Measurements from ENCODE around the gene ZNF275. TPM values are rescaled to one million over a fixed set of nuclear protein-coding genes. Genes with fewer than 3 reads are reported as not detected.
"Not testable (repeated sequence)": the region's sequence is repeated elsewhere in the genome, so short reads cannot be mapped to it uniquely, and the experiment has no call there.

ZNF275 gene
- total and polyA plus RNA-seq, 2 donors (not counting 3 experiments of a cell fraction or from before 2014, with no cell fraction given): 10.3 to 11.0 TPM

DNA sequence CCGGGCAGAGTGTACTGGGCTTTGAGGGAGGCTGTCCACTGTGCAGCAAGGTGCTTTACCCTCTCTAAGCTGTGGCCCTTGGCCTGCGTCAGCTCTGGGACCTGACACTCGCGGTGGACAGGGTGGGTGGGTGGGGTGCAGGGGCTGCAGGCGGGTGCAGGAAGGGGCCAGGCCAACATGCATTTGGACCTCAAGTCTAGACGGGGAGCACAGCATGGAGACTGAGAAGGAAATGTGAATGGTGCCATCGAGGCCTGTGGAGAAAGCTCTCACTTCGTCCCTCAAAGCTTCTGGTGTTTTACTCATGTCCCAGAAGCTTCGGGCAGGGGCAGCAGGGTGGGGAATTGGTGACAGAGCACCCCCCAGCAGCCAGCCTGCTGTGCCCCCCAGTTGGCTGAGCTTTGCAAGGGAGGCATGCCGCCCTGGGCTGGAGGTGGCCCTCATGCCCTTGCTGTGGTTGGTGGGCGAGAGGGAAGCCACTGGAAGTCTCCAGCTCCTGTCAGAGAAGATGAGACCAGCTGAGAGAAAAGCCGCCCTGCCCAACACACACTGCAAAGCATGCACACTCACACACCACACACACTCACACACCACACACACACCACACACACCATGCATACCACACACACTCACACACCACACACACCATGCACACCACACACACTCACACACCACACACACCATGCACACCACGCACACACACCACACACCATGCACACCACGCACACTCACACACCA, 54.9 kb downstream of the ZNF275 start:
- Histone ChIP-seq H3K4me1 (ENCODE audit: control insufficient read depth, extremely low read depth, insufficient read depth, low read length) (no peaks in the 10 kb centered on the region), H3K4me3 (replicated peaks in 1 of 3; ENCODE audit: insufficient read depth in 1 of 3, low read depth in 1 of 3, low read length in 3 of 3) (no peak overlapping the region), H3K36me3 (ENCODE audit: control insufficient read depth in 2 of 2, extremely low read depth in 1 of 2, insufficient read depth in 2 of 2, low read length in 2 of 2) (no peaks in the 10 kb centered on the region), H3K4me2 (ENCODE audit: insufficient read depth, low read length) (no peak overlapping the region), H3K9ac (replicated peaks; ENCODE audit: extremely low read depth, insufficient read depth, low read length) (no peak overlapping the region), H3K9me1 (replicated peaks; ENCODE audit: control insufficient read depth, extremely low read depth, insufficient read depth, low read length) (no peaks in the 10 kb centered on the region), H3K27me3 (ENCODE audit: control insufficient read depth in 2 of 2, insufficient read depth in 2 of 2, low read length in 2 of 2) (no peaks in the 10 kb centered on the region), H3K79me2 (ENCODE audit: control insufficient read depth, insufficient read depth, low read length) (no peaks in the 10 kb centered on the region), H3K9me3 (replicated peaks; ENCODE audit: control insufficient read depth, insufficient read depth, low read length) (no peaks in the 10 kb centered on the region), H3K27ac (ENCODE audit: insufficient read depth, low read depth, low read length) (no peak overlapping the region), H4K20me1 (replicated peaks; ENCODE audit: control insufficient read depth, extremely low read depth, insufficient read depth, low read length) (no peaks in the 10 kb centered on the region), H2AFZ (ENCODE audit: low read depth, low read length) (no peak overlapping the region)
- no peak for TF ChIP-seq FOS (IDR thresholded peaks at IDR 0.05; ENCODE audit: borderline replicate concordance, insufficient read depth, low read length)
- TF ChIP-seq, protein P1, sequence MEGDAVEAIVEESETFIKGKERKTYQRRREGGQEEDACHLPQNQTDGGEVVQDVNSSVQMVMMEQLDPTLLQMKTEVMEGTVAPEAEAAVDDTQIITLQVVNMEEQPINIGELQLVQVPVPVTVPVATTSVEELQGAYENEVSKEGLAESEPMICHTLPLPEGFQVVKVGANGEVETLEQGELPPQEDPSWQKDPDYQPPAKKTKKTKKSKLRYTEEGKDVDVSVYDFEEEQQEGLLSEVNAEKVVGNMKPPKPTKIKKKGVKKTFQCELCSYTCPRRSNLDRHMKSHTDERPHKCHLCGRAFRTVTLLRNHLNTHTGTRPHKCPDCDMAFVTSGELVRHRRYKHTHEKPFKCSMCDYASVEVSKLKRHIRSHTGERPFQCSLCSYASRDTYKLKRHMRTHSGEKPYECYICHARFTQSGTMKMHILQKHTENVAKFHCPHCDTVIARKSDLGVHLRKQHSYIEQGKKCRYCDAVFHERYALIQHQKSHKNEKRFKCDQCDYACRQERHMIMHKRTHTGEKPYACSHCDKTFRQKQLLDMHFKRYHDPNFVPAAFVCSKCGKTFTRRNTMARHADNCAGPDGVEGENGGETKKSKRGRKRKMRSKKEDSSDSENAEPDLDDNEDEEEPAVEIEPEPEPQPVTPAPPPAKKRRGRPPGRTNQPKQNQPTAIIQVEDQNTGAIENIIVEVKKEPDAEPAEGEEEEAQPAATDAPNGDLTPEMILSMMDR (IDR thresholded peaks at IDR 0.05; ENCODE audit: extremely low read depth in 1 of 2, insufficient read depth in 1 of 2, low read depth in 1 of 2, low read length in 2 of 2): no peak
- no peak for TF ChIP-seq POLR2A (IDR thresholded peaks at IDR 0.05; ENCODE audit: low read depth, low read length)
- no peak for TF ChIP-seq MYC (IDR thresholded peaks at IDR 0.05; ENCODE audit: low read depth, low read length)
- no peak for TF ChIP-seq POLR2AphosphoS5 (IDR thresholded peaks at IDR 0.05; ENCODE audit: insufficient read depth, low read depth, low read length)
- no peak for TF ChIP-seq EZH2 (IDR thresholded peaks at IDR 0.05; ENCODE audit: borderline replicate concordance, low read depth, low read length, severe bottlenecking)
- TF ChIP-seq, protein P2, sequence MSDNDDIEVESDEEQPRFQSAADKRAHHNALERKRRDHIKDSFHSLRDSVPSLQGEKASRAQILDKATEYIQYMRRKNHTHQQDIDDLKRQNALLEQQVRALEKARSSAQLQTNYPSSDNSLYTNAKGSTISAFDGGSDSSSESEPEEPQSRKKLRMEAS (IDR thresholded peaks at IDR 0.05; ENCODE audit: insufficient read depth, insufficient read length): no peak
- no peak for TF ChIP-seq JUN (IDR thresholded peaks at IDR 0.05; ENCODE audit: borderline replicate concordance, insufficient read depth, insufficient read length, low read depth)
- TF ChIP-seq GATA2 (IDR thresholded peaks at IDR 0.05; ENCODE audit: insufficient read depth, insufficient read length, low read depth, low read length): no peak
- no TSS peak for BruUV-seq (replicated peaks)
- FAIRE-seq (no peak), DNase-seq (ENCODE audit: low read depth, low spot score) (no peak)
- POLR2A ChIA-PET: no interaction called here
- intact Hi-C loops (cut with micrococcal nuclease): no loop called here
- CTCF ChIA-PET: no interaction called here
- dilution Hi-C loops (cut with MboI; ENCODE audit: extremely low pct_ligation_motif_present, low sequenced_read_pairs): no loop called here

DNA sequence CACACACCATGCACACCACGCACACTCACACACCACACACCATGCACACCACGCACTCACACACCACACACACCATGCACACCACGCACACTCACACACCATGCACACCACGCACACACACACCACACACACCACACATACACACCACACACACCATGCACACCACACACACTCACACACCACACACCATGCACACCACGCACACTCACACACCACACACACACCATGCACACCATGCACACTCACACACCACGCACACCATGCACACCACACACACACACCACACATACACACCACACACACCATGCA, 55.5 kb downstream of the ZNF275 start:
- DNase-seq (ENCODE audit: low read depth, low spot score); FAIRE-seq: not testable (repeated sequence)

More for the DNA sequence above, 55.5 kb downstream of the ZNF275 start:
- BruUV-seq (replicated peaks); POLR2A ChIA-PET; CTCF ChIA-PET; H3K4me1 ChIP-seq (ENCODE audit: control insufficient read depth, extremely low read depth, insufficient read depth, low read length); H4K20me1 ChIP-seq (replicated peaks; ENCODE audit: control insufficient read depth, extremely low read depth, insufficient read depth, low read length); H3K79me2 ChIP-seq (ENCODE audit: control insufficient read depth, insufficient read depth, low read length); H3K27me3 ChIP-seq (ENCODE audit: control insufficient read depth in 2 of 2, insufficient read depth in 2 of 2, low read length in 2 of 2); H3K4me2 ChIP-seq (ENCODE audit: insufficient read depth, low read length); H3K36me3 ChIP-seq (ENCODE audit: control insufficient read depth in 2 of 2, extremely low read depth in 1 of 2, insufficient read depth in 2 of 2, low read length in 2 of 2); H3K9me3 ChIP-seq (replicated peaks; ENCODE audit: control insufficient read depth, insufficient read depth, low read length); dilution Hi-C loops (cut with MboI; ENCODE audit: extremely low pct_ligation_motif_present, low sequenced_read_pairs); H3K9me1 ChIP-seq (replicated peaks; ENCODE audit: control insufficient read depth, extremely low read depth, insufficient read depth, low read length); H3K4me3 ChIP-seq (replicated peaks in 1 of 3; ENCODE audit: insufficient read depth in 1 of 3, low read depth in 1 of 3, low read length in 3 of 3); intact Hi-C loops (cut with micrococcal nuclease); H2AFZ ChIP-seq (ENCODE audit: low read depth, low read length); H3K9ac ChIP-seq (replicated peaks; ENCODE audit: extremely low read depth, insufficient read depth, low read length); H3K27ac ChIP-seq (ENCODE audit: insufficient read depth, low read depth, low read length): not testable (repeated sequence)
